DMS 273 (cell line): Measurements from ENCODE around the gene AGPAT1.
A peak's percentile ranks its signal among the peaks of the same experiment; 100 is the strongest.

Experiments
- DNase-seq: peaks from one replicate; lab custom pipeline; 2025; ENCODE audit not compliant: unreplicated experiment; lab: John Stamatoyannopoulos, UW

AGPAT1 gene

GRCh38 chr6:32127409-32127716 lies 48.5 kb downstream of the AGPAT1 start:
- DNase-seq = no peak

- no peak for DNase-seq
These were observed 49.0 kb downstream of the AGPAT1 start for GRCh38 chr6:32126880-32127279.

DNA sequence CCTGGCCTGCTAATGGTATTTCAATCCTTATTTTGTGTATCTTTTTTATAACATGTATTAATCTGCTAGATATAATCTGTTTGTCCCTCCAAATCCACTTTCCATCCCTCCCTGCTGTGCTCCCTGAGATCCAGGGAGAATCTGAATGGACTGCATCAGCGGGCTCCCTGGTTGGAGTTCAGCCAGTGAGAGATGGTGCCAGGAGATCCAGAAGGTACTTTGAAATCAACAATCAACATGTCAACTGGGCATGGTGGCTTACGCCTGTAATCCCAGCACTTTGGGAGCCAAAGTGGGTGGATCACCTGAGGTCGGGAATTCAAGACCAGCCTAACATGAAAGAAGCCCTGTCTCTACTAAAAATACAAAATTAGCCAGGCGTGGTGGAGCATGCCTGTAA lies 52.2 kb downstream of the AGPAT1 start:
- DNase-seq = no peak

DNA sequence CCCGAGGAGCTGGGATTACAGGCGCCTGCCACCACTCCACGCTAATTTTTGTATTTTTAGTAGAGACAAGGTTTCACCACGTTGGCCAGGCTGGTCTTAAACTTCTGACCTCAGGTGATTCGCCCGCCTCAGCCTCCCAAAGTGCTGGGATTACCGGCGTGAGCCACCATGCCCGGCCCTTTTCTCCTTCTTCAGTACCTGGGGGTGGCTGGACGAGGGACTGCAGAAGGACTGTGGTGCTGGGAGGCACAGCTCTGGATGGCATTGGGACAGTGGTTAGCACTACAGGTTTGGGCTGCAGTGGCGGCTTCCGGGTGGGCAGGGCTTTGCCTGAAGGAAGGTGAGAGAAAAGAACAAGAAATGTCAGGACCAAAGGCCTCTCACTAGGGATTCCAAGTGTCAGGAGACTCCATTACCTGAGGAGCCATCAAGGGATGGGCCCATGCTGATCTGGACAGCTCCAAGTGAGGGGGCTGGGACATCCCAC lies 55.3 kb downstream of the AGPAT1 start:
- no peak for DNase-seq

DNA sequence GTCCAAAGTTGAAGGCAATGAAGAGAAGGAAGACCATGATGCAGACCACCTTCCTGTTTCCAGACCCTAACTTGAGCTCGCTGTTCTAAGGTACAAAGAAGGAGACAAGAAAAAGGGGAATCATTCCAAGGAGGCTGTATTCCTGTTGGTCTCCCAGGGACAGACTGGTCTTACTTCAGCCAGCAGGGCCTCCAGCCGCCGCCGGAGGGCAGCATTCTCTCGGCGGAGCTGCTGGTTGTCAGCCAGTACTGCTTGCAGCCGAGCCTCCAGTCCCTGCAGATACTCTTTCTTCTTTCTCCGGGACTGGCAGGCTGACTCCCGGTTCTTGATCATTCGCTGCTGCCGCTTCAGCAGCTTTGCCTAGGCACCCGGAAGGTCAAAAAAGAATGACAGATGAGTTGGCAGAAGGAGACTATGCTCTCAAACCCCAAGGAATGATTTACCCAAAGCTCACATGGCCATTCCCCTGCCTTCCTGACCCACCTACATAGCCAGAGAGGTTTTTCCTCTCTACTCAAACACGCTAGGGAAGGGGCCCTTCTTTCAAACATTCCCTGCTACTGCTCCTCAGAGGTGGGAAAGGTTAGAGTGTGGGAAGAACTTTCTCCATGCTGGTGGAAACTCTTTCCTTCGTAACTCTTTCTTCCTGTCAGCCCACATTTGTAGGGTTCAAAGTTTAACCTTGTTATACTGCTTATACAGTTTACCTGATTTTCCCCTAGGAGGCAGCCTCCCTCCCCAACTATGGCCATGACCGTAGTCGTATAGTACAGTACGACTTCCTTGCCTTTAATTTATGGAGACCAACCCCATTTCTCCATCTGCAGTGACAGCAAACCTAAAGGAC lies 56.9 kb downstream of the AGPAT1 start:
- peak; percentile 91 for DNase-seq
